ENCODE measurements around the gene RNF6.
A peak's percentile ranks its signal among the peaks of the same experiment; 100 is the strongest.

RNF6 gene

GRCh38 chr13:26228096-26228495 lies 6.0 kb upstream of the RNF6 start:
- intact Hi-C loops (cut with DNase I), result no loop called here
- DNase-seq, result peak in 3 of 42 donors; percentile 7 to 46 (median 8)

GRCh38 chr13:26227166-26227971 lies 5.3 kb upstream of the RNF6 start:
- DNase-seq, result no peak

GRCh38 chr13:26225896-26226617 lies 3.9 kb upstream of the RNF6 start:
- DNase-seq, result no peak
- intact Hi-C loops (cut with DNase I), result no loop called here

More at GRCh38 chr13:26227166-26227971, 5.3 kb upstream of the RNF6 start:
- intact Hi-C loops (cut with DNase I), result no loop called here

- intact Hi-C loops (cut with DNase I), result loop anchor here (2.0 to 5.0 kb wide), 2 partner anchors 32 to 335 kb away; partner anchors contain the start of genes CDK8 and WASF3
- DNase-seq, result peak in 1 of 42 donors; percentile 44
These were observed 469 bp upstream of the RNF6 start for GRCh38 chr13:26222520-26223046.

- no peak for DNase-seq
- intact Hi-C loops (cut with DNase I), result loop anchor here (5.0 kb wide), 1 partner anchor 336 kb away; the partner anchor contains the start of gene WASF3
These were observed 754 bp downstream of the RNF6 start for GRCh38 chr13:26221399-26221720.

- intact Hi-C loops (cut with DNase I), result loop anchor here (5.0 kb wide), 1 partner anchor 337 kb away; the partner anchor contains the start of gene WASF3
These were observed 1.5 kb downstream of the RNF6 start for GRCh38 chr13:26220575-26220974.

GRCh38 chr13:26219726-26220125 lies 2.4 kb downstream of the RNF6 start:
- intact Hi-C loops (cut with DNase I), result loop anchor here (5.0 kb wide), 1 partner anchor 338 kb away; the partner anchor contains the start of gene WASF3
- no peak for DNase-seq

More at GRCh38 chr13:26220575-26220974, 1.5 kb downstream of the RNF6 start:
- DNase-seq, result no peak

GRCh38 chr13:26216042-26216441 lies 6.1 kb downstream of the RNF6 start:
- intact Hi-C loops (cut with DNase I), result no loop called here
- no peak for DNase-seq

GRCh38 chr13:26213982-26214381 lies 8.1 kb downstream of the RNF6 start:
- intact Hi-C loops (cut with DNase I), result no loop called here
- DNase-seq, result no peak

GRCh38 chr13:26213345-26213744 lies 8.8 kb downstream of the RNF6 start:
- intact Hi-C loops (cut with DNase I), result no loop called here
- DNase-seq, result no peak

- intact Hi-C loops (cut with DNase I), result no loop called here
These were observed 13.8 kb downstream of the RNF6 start for GRCh38 chr13:26208287-26208686.

GRCh38 chr13:26202365-26202972 lies 19.6 kb downstream of the RNF6 start:
- no peak for DNase-seq
- intact Hi-C loops (cut with DNase I), result no loop called here

More at GRCh38 chr13:26208287-26208686, 13.8 kb downstream of the RNF6 start:
- DNase-seq, result no peak

- intact Hi-C loops (cut with DNase I), result no loop called here
- DNase-seq, result no peak
These were observed 21.3 kb downstream of the RNF6 start for GRCh38 chr13:26200811-26201210.

GRCh38 chr13:26198116-26198515 lies 24.0 kb downstream of the RNF6 start:
- no peak for DNase-seq
- intact Hi-C loops (cut with DNase I), result no loop called here

GRCh38 chr13:26197298-26197697 lies 24.8 kb downstream of the RNF6 start:
- intact Hi-C loops (cut with DNase I), result no loop called here
- DNase-seq, result no peak

GRCh38 chr13:26186995-26187394 lies 35.1 kb downstream of the RNF6 start:
- intact Hi-C loops (cut with DNase I), result loop anchor here (2.0 to 10.0 kb wide), 3 partner anchors 68 to 508 kb away; partner anchors contain the start of gene CDK8
- peak in 2 of 42 donors; percentile 15 to 31 for DNase-seq

GRCh38 chr13:26186118-26186870 lies 35.8 kb downstream of the RNF6 start:
- DNase-seq, result peak; percentile 67 to 94 (median 86)
- intact Hi-C loops (cut with DNase I), result loop anchor here (2.0 to 10.0 kb wide), 3 partner anchors 69 to 509 kb away; partner anchors contain the start of gene CDK8

GRCh38 chr13:26185720-26186117 lies 36.4 kb downstream of the RNF6 start:
- DNase-seq, result peak in 3 of 42 donors; percentile 5 to 30 (median 10)
- intact Hi-C loops (cut with DNase I), result loop anchor here (2.0 to 10.0 kb wide), 3 partner anchors 69 to 509 kb away; partner anchors contain the start of gene CDK8
